D721Med (cell line): ENCODE data around the gene DICER1.

ENCODE experiments used
- DNase-seq: peaks from one replicate; pipeline ENCODE4 v3.0.0; 2011; ENCODE audit warnings: low spot score; ENCODE audit not compliant: insufficient read length
- FAIRE-seq: peaks from 2 replicates; lab custom pipeline; 2011; peaks lifted over from hg19 to GRCh38; lab: Jason Lieb, UNC
- TF ChIP-seq, protein P1 (sequence below): IDR thresholded peaks from 2 replicates; pipeline ENCODE4 v1.5.1; 2012; ENCODE audit warnings: mild to moderate bottlenecking, control low read depth; ENCODE audit not compliant: insufficient read depth; ENCODE audit errors: missing control alignments

The DICER1 gene

DNA sequence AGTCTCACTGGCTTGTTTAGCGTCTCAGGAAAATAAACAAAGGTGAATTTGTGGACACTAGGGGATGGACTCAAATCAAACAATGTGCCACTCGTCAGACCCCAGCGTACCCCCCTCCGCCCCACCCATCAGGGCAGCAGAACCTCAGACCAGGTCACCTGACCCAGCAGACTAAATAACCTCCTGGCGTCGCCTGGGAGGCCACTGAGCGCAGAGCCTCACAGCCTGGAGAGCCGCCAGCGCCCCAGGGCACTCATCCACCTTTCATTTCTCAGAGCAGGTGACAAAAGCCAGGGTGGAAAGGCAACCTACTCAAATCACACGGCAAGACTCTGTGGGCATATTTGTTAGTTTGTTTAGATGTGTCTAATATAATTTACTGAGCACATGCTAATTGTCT, 100.9 kb downstream of the DICER1 start:
- TF ChIP-seq, protein P1, sequence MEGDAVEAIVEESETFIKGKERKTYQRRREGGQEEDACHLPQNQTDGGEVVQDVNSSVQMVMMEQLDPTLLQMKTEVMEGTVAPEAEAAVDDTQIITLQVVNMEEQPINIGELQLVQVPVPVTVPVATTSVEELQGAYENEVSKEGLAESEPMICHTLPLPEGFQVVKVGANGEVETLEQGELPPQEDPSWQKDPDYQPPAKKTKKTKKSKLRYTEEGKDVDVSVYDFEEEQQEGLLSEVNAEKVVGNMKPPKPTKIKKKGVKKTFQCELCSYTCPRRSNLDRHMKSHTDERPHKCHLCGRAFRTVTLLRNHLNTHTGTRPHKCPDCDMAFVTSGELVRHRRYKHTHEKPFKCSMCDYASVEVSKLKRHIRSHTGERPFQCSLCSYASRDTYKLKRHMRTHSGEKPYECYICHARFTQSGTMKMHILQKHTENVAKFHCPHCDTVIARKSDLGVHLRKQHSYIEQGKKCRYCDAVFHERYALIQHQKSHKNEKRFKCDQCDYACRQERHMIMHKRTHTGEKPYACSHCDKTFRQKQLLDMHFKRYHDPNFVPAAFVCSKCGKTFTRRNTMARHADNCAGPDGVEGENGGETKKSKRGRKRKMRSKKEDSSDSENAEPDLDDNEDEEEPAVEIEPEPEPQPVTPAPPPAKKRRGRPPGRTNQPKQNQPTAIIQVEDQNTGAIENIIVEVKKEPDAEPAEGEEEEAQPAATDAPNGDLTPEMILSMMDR = no peak
- DNase-seq (no peak), FAIRE-seq (no peak)

DNA sequence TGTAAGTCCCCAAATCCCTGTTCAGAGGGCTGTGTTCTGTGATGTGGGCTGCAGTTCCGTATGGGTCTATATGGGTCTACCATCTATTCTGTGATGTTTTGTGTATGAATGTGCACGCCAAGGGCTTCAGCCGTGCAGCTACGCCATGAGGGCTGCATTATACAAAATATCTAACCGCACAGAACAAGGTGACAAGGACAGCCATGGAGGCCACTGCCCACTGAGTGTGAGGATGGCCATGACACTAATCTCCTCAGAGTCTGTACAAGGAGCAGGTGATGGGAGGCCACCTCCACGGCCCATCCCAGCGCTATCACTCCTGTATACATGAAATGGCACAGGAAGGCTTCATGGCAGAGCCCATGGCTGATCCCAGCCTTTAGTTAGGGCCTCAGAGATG, 102.0 kb downstream of the DICER1 start:
- TF ChIP-seq, protein P1 = no peak
- no peak for FAIRE-seq
- DNase-seq = no peak

DNA sequence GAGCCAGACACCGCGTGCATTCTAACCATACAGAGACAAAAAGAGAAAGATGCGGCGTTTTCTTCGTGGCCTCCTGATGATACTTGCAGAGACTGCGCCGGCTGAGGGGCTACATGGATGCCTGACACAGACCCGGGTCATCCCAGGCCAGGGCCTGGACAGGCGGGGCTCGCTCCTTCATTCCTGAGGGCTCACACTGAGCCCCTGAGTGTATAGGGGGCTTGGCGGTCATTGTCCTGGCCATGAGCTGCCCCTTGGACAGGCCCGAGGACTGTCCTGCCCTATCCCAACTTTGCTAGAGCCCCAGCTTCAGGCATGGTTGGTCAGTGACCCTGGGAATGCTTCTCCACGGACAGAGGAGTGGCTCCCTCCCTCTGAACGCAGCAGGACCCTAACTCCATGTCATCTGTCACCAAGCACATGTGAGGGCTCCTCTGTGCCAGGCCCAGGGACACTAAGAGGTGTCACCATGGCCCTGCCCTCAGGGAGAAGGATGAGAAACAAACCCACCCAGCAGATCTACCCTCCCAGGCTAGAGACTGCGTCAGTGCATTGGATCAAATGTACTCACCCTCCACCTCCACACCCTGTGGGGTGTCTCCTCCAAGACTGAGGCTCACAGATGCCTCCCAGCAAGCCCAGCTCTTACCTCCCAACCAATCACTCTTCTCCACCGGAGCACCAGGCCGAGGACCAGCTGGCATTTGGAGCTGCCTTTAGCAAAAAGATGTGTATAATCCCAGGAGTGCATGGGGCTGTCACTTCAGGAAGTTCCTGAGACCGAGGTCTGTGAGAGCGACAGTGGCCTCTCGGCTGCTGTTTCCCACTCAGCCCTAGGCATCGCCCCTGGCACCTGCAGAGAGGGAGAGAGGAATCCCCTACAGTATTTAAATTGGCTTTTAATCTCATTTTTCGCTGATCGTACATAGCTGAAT, 102.7 kb downstream of the DICER1 start:
- FAIRE-seq = no peak
- TF ChIP-seq, protein P1 = no peak

DNA sequence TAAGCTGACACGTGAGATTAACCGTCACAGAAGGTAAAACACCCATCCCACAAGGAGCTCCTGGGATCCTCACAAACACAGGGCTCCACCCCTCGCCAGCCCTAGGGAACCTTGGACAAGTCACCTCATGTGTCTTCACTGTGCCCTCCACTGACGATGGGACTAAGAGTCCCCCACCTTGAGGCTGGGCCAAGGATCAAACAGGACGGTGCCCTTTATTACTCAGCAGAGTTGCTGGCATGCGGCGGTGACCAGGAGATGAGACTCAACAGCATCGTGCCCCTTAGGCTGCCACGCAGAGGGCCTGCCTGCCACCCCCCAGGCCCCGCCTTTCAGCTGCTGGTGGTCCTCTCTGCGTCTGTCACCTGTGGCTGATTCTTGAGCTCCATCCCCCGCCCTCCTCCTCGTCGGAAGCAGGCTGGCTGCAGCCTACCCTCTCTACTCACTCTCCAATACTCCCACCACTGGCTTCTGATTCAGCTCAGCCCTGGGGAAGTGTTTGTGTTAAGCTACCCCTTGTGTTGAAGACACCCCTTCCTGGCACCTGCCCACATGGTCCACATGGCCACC, 105.2 kb downstream of the DICER1 start:
- TF ChIP-seq, protein P1 = no peak
- FAIRE-seq (no peak), DNase-seq (no peak)

More for the DNA sequence above, 102.7 kb downstream of the DICER1 start:
- DNase-seq = no peak

DNA sequence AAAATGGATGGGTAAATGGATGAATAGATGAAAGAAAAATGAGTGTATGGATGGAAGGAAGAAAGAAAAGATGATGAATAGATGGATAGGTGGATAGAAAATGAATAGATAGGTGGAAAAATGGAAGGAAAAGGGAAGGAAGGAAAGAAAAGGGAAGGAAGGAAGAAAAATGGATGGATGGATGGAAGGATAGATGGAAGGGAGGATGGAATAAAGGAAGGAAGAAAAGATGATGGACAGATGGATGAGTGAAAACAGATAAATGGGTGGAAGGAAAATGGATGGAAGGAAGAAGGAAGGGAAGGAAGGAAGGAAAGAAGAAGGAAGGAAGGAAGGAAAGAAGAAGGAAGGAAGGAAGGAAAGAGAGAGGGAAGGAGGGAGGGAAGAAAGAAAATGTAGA, 107.4 kb downstream of the DICER1 start:
- DNase-seq (no peak), FAIRE-seq (no peak)
- TF ChIP-seq, protein P1 = no peak

DNA sequence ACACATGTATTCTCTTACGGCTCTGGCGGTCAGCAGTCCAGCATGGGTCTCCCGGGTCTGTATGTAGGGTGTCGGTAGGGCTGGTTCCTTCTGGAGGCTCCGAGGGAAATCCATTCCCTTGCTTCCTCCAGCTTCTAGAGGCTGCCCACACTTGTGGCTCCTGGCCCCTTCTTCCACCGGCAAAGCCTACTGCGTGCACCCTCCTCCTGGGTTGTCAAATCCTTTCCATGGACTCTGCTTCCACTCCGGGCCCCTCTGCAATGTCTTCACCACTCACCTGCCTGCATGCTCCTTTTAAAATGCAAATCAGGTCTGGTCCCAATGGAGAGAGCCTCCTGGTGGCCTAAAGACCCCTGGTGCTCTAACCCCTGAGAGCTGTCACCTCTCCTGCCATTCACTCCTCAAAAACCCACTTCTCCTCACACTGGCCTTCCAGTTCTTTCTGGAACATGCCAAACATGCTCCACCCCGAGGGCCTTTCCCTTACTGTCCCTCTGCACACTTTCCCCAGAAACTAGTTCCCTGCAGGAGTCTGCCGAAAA, 108.5 kb downstream of the DICER1 start:
- TF ChIP-seq, protein P1 = no peak
- no peak for FAIRE-seq
- no peak for DNase-seq
